Prostate gland (tissue), 2 donors: Measurements from ENCODE around the gene FRMD3. TPM values are rescaled to one million over a fixed set of nuclear protein-coding genes. Genes with fewer than 3 reads are reported as not detected.

Experiments
- DNase-seq: peaks from one replicate; pipeline ENCODE4 v3.0.0-alpha.2; 2019; ENCODE audit warnings: low spot score
- H3K27ac ChIP-seq, 2 donors: fragments of 200-600 bp; sonication (generic); 2 replicates each; pipeline ENCODE4 v1.5.1; 2017 to 2019
- H3K27me3 ChIP-seq: fragments of 200-600 bp; sonication (generic); replicated peaks from 2 replicates; pipeline ENCODE4 v1.5.1; 2019; ENCODE audit not compliant: insufficient read depth
- H3K36me3 ChIP-seq, 2 donors: fragments of 200-600 bp; sonication (generic); 1 replicate in 1 of 2; 2 replicates in 1 of 2; pipeline versions ENCODE4 v1.5.1 to v1.8.1; 2017 to 2019
- H3K4me1 ChIP-seq: fragments of 200-600 bp; sonication (generic); replicated peaks from 2 replicates; pipeline ENCODE4 v1.5.1; 2019
- H3K4me3 ChIP-seq, 2 donors: fragments of 200-600 bp; sonication (generic); 2 replicates each; pipeline ENCODE4 v1.5.1; 2017 to 2019
- H3K9me3 ChIP-seq: fragments of 200-600 bp; sonication (generic); 2 replicates; pipeline ENCODE4 v1.5.1; 2017
- CTCF ChIP-seq, 4 experiments: fragments of 200-600 bp in 2 of 4; fragments of 450-650 bp in 2 of 4; sonication (generic) in 2 of 4; IDR thresholded peaks; 1 replicate in 3 of 4; 2 replicates in 1 of 4; pipeline ENCODE4 v1.5.1; 2016 to 2019; ENCODE audit warnings: antibody characterized with exemption in 4 of 4, mild to moderate bottlenecking in 2 of 4, moderate library complexity in 2 of 4
- POLR2A ChIP-seq: fragments of 450-650 bp; IDR thresholded peaks from one replicate; pipeline ENCODE4 v1.6.1; 2016; ENCODE audit warnings: antibody characterized with exemption, mild to moderate bottlenecking
- POLR2AphosphoS5 ChIP-seq: sonication (generic); formaldehyde crosslinking; IDR thresholded peaks from one replicate; pipeline ENCODE4 v1.6.1; 2017; ENCODE audit warnings: antibody characterized with exemption
- WGBS: methylation state at CpG from one replicate; pipeline ENCODE4 v1.1.5; 2018; 5-methylcytosine and 5-hydroxymethylcytosine counted together
- intact Hi-C: fragments of 100-400 bp; cut with DNase I; formaldehyde crosslinking; loops from one replicate; pipeline ENCODE4 v1.14.2; 2022
- total RNA-seq, 2 donors: library from RNA; depleted of rRNA; stranded (reverse); fragments of >200 nt; gene quantifications; one replicate each; pipeline ENCODE4 v1.1.0, GENCODE V29; 2016

The FRMD3 gene
- total RNA-seq, 2 donors from 2014 or later = 2.3 to 3.4 TPM

GRCh38 chr9:83296123-83296522, 242.1 kb downstream of the FRMD3 start:
- 94% methylated on average over 2 of the region's 2 CpGs for whole genome bisulfite sequencing
- TF ChIP-seq POLR2A (no peak), CTCF (IDR thresholded peaks at IDR 0.05) (no peak), POLR2AphosphoS5 (no peak)
- no peak overlapping the region for H3K27ac ChIP-seq
- DNase-seq = no peak
- intact Hi-C loops = no loop called here
- H3K9me3 ChIP-seq = no peaks in the 10 kb centered on the region
- no peaks in the 10 kb centered on the region for H3K4me1 ChIP-seq
- no peak overlapping the region for H3K4me3 ChIP-seq
- H3K27me3 ChIP-seq = no peaks in the 10 kb centered on the region
- no peaks in the 10 kb centered on the region for H3K36me3 ChIP-seq

- H3K4me3 ChIP-seq = no peak overlapping the region
- intact Hi-C loops = no loop called here
- no peak for DNase-seq
- H3K9me3 ChIP-seq = no peaks in the 10 kb centered on the region
- WGBS = 92% methylated on average over 2 of the region's 2 CpGs
- H3K27ac ChIP-seq = no peak overlapping the region
- H3K27me3 ChIP-seq = no peaks in the 10 kb centered on the region
- no peak for TF ChIP-seq POLR2AphosphoS5
- no peak for TF ChIP-seq POLR2A
- no peak for TF ChIP-seq CTCF (IDR thresholded peaks at IDR 0.05)
- H3K36me3 ChIP-seq = no peaks in the 10 kb centered on the region
- H3K4me1 ChIP-seq = no peaks in the 10 kb centered on the region
Measured at GRCh38 chr9:83294816-83295215, 243.4 kb downstream of the FRMD3 start.

- no peak for DNase-seq
- Histone ChIP-seq H3K36me3 (no peaks in the 10 kb centered on the region), H3K4me3 (no peak overlapping the region), H3K9me3 (no peaks in the 10 kb centered on the region), H3K4me1 (no peaks in the 10 kb centered on the region), H3K27me3 (no peaks in the 10 kb centered on the region), H3K27ac (no peak overlapping the region)
- TF ChIP-seq POLR2AphosphoS5 = no peak
- no peak for TF ChIP-seq POLR2A
- TF ChIP-seq CTCF (IDR thresholded peaks at IDR 0.05) = no peak
- intact Hi-C loops = no loop called here
- 86% methylated on average over 1 of the region's 1 CpG for WGBS
Measured at GRCh38 chr9:83291196-83291595, 247.0 kb downstream of the FRMD3 start.

GRCh38 chr9:83290692-83291091, 247.5 kb downstream of the FRMD3 start:
- no peaks in the 10 kb centered on the region for H3K9me3 ChIP-seq
- TF ChIP-seq CTCF (IDR thresholded peaks at IDR 0.05) (no peak), POLR2AphosphoS5 (no peak), POLR2A (no peak)
- no peak overlapping the region for H3K4me3 ChIP-seq
- intact Hi-C loops = no loop called here
- whole genome bisulfite sequencing = 65% methylated on average over 5 of the region's 5 CpGs
- H3K4me1 ChIP-seq = no peaks in the 10 kb centered on the region
- DNase-seq = no peak
- H3K27ac ChIP-seq = no peak overlapping the region
- no peaks in the 10 kb centered on the region for H3K27me3 ChIP-seq
- no peaks in the 10 kb centered on the region for H3K36me3 ChIP-seq

GRCh38 chr9:83287021-83287420, 251.2 kb downstream of the FRMD3 start:
- DNase-seq = no peak
- WGBS = 76% methylated on average over 1 of the region's 1 CpG
- no peaks in the 10 kb centered on the region for H3K27me3 ChIP-seq
- no peaks in the 10 kb centered on the region for H3K9me3 ChIP-seq
- TF ChIP-seq POLR2A (no peak), CTCF (IDR thresholded peaks at IDR 0.05) (no peak), POLR2AphosphoS5 (no peak)
- no peak overlapping the region for H3K4me3 ChIP-seq
- intact Hi-C loops = no loop called here
- no peaks in the 10 kb centered on the region for H3K4me1 ChIP-seq
- no peak overlapping the region for H3K27ac ChIP-seq
- no peaks in the 10 kb centered on the region for H3K36me3 ChIP-seq
